GM11168 (cell line): Measurements from ENCODE around the gene LMF1.

Source experiments
- in situ Hi-C: fragments of 300-500 bp; cut with MboI; formaldehyde crosslinking; loops from one replicate; pipeline ENCODE4 v1.12.0; 2022; ENCODE audit warnings: low sequenced_read_pairs; ENCODE audit not compliant: unreplicated experiment

LMF1 gene

GRCh38 chr16:855471-855870 lies 115.3 kb downstream of the LMF1 start:
- in situ Hi-C loops, result no loop called here

DNA sequence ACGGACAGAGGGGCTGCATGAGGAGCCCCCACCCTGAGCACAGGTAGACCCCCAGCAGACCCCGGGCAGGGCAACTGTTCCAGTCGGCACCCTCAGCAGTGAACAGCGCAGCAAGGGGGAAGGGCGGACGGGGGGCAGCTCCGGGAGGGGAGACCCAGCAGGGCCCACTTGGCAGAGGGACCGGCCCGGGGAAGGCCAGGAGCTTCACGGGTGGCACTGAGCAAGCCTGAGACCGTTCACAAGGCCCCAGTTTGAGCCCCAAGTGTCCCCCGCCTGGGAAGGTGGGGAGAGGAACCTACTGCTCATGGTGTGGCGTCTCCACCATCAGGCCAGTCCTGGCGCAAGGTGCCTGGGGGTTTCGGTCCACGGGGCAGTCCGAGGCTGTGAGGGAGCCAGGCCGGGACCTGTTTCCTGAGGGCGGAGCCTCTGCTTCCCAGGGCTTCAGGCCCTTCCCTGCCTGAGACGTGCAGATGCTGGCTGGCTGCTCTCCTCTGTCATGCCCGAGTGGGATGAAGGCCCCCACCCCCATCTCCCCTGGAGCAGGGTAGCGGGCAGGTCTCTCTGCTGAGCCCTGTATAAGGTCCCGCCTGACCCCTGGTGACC lies 115.9 kb downstream of the LMF1 start:
- in situ Hi-C loops, result no loop called here

GRCh38 chr16:853981-854807 lies 116.6 kb downstream of the LMF1 start:
- in situ Hi-C loops, result no loop called here

- in situ Hi-C loops, result no loop called here
Observed at GRCh38 chr16:853306-853705, 117.5 kb downstream of the LMF1 start.

DNA sequence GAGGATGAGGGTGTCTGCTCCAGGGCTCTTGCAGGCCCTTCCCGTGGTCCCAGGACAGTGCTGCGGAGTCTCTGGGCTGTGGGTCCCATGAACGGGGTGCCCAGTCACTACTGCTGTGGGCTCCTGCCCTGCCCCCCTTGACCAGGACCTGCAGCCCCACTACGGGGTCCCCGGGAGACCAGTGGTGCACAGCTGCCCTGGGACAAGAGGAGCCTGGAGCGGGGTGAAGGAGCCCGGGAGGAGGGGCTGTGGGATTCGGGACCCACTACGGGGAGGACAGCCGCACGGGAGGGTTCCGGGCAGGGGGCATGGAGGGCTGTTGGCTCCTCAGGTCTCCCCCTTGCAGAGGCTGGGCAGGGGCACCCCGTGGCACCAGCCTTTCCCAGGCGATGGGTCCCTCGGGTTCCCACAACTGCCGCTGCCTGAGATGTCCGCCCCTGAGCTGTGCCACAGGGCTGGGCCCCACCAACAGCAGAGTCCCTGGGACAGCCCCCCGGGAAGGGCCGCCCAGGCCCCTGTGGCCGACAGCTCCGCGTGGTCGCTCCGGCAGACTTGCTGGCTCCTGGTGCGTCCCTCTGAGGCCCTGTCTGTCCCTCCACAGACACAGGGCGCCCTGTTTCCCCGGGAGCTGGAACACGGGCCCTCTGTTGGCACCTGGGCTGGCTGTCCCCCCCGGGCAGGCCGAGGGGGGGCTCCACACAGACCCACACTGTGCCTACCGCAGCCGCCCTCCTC lies 118.2 kb downstream of the LMF1 start:
- in situ Hi-C loops, result no loop called here

DNA sequence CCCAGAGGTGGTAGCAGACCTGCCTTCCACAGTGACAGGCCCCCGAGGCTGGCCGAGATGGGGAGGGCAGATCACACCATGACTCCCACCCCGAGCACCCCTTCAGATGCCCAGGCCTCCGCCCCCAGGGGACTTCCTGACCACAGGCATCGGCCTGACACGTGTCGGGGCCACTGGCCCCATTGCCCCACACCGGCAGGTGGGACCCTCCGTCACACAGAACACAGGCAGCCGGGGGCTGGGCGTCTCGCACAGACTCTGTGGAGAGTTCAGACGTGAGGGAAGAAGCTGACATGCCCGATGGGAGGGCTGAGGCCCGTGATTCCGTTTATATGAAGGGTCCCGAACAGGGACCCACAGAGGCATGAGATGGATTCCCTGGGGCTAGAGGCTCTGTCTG lies 118.9 kb downstream of the LMF1 start:
- in situ Hi-C loops, result no loop called here

DNA sequence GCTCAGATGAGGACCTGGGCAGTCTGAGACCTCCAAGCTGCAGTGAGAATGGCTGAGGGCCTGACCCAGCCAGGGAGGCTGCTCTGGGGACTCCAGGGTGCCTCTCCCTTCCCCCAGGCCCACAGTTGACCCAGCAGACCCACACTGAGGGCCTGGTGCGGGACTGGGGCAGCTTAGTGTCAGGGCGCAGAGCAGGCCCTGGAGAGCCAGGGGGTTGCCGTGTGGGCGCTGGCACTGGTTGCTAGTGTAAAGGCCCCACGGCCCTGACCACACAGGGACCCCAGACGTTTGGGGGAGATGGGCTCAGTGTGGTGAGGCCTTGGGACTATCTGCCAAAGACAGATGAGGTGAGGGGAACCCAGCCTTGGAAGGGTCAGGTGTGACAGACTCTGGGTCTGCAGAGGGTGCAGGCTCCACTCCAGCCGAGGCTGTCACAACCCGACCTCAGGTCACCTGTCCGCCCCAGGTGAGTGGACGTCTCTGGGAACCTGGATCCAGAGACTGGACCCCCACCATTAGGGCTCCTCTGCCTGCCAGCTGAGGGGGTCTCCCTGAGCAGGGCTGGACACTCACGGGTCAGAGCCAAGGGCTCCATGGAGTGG lies 119.5 kb downstream of the LMF1 start:
- in situ Hi-C loops, result no loop called here

DNA sequence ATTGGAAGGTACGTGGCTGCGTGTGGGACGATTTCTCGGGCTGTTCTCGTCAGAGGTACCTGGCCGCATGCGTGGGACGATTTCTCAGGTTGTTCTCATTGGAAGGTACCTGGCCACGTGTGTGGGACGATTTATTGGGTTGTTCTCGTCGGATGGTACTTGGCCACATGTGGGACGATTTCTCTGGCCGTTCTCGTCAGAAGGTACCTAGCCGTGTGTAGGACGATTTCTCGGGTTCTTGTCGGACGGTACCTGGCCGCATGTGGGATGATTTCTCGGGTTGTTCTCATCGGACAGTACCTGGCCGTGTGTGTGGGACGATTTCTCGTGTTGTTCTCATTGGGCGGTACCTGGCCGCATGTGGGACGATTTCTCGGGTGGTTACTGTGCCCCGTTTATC lies 120.1 kb downstream of the LMF1 start:
- in situ Hi-C loops, result no loop called here

- in situ Hi-C loops, result no loop called here
Observed at GRCh38 chr16:848510-849253, 122.1 kb downstream of the LMF1 start.

DNA sequence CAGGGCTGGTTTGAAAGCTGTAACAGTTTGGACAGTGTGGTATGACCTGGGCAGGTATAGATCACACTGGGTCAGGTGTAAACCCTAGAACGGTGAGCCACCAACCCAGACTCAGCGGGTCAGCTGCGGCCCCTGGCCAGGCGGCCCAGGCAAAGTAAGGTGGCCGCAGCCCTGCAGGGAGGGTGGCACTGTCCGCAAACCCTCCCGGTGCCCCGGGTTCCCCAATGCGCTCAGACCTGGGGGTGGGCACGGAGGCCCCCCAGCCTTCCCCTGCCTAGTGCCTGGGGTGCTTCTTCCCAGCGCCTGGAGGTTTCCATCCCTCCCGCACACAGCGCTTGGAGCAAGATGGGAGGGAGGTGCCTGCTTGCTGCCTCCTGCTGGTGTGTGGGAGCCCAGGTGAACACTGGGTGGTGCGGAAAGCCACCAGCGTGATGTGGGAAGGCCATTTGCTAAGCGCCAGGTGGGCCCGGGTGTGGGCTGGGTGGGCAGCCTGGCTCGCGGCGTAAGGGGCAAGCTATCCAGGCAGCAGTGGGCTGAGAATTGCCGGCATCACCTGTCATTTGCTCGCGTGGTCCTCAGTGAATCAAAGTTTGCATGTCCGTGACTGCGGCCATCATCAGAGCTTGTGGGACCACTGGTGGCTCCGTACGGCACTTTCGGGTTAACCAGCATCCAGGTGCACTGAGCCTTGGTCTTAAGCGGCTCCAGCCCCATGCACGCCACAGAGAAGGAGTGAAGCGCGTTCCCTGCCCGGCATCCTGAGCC lies 122.9 kb downstream of the LMF1 start:
- in situ Hi-C loops, result no loop called here

GRCh38 chr16:847151-847550 lies 123.6 kb downstream of the LMF1 start:
- in situ Hi-C loops, result no loop called here

DNA sequence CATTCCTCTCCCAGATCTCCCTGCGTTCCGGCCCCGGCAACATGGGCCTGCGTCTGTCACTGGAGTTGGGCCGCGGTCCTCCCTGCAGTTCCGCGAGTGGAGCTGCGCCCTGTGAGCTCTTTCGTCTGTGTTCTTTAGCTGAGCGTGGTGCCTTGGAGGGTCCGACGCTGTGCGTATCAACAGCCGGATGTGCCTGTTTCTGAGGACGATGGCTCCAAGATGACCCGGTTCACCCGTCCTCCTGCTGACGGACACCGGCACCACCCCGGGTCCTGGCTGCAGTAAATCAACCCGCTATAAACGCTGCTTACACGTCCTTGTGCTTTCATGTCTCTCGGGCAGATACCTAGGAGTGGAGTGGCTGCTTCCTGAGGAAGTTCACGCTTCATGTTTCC lies 125.4 kb downstream of the LMF1 start:
- in situ Hi-C loops, result no loop called here

- in situ Hi-C loops, result no loop called here
Observed at GRCh38 chr16:844638-845350, 126.0 kb downstream of the LMF1 start.

- in situ Hi-C loops, result no loop called here
Observed at GRCh38 chr16:843771-844170, 127.0 kb downstream of the LMF1 start.

DNA sequence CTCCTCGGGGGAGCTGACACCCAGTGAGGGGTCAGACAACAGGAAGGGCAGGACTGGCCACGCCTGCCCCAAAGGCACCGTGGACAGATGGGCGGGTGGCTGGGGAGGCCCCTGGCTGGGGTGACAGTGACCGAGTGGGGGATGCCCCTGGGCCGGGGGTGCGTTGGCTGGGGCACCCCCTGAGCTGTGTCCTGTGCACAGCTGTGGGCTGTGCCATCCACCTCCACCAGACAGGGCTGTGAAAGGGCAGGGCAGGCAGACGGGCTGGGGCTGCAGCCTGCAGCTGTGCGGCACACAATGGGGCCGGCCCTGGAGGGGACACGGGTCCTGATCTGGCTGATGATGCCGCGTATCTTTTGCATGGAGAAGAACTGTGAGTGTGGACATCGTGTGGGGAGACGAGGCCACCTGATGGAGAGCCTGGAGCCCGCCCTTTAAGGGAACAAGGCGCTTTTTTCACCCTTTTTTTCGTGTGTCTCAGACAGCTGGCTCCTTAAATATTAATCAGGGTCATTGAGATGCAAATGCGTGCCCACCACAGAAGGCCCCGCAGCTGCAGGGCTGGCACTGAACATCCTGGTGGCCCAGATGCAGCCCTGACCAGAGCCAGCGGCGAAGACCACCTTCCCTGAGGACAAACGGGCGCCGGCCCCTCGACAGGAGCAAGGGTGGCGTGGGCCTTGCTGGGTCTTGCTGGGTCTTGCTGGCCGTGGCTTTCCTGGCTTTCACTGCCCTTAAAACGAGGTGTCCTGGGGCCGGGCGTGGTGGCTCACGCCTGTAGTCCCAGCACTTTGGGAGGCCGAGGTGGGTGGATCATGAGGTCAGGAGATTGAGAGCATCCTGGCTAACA lies 127.8 kb downstream of the LMF1 start:
- in situ Hi-C loops, result no loop called here

DNA sequence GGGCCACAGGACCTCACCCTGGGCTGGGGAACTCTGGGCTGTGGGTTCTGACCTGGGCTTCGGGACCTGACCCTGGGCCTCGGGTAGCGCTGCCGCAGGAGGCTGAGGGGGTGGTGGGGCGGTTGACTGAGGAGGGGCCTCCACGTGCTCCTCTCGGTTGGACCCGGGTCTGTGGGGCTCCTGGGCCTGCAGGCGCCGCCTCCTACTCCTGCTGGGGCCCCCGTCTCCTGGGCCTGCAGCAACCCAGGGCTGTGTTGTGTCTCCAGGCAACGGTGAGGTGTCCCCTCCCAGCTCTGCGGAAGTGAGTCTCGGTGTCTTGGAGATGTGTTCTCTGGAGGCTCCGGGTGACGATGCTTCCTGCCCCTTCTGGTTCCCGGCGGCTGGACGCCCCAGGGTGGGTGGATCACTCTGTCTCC lies 128.7 kb downstream of the LMF1 start:
- in situ Hi-C loops, result no loop called here

DNA sequence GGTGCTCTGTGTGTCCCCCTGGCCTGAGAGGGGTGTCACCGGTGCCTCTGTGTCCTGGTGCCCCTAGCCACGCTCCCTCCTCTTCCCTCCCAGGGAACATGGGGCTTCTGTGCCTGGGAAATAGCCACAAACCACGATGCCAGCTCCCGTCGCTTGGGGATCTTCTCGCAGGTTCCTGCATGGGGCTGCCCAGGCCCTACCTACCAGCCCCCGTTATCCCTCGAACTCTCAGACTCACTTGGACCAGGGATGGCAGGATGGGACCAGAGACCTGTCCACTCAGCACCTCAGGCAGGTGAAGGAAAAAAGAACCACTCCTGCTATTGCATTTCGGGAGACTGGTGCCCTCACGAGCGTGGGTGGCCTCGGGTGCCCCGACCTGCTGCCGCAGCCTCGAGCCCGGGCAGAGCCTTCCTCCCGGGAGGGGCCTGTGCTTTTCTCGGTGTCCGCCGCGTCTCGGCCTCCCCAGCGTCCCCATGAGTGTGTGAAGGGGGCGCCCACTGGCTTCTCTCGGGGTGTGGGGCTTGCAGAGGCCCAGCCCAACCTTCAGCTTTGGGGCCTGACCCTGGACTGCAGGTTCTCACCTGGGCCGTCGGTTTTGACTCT lies 129.2 kb downstream of the LMF1 start:
- in situ Hi-C loops, result no loop called here
